Subcutaneous abdominal adipose tissue (tissue), 5 donors: ENCODE measurements around the gene CLEC11A.

ENCODE experiments used
- H3K27ac ChIP-seq: one replicate; pipeline ENCODE4 v1.7.0; 2013; ENCODE audit warnings: low read depth, mild to moderate bottlenecking, inconsistent platforms, low read length, moderate library complexity
- H3K27me3 ChIP-seq, 5 donors: one replicate each; pipeline ENCODE4 v1.7.0; 2013; ENCODE audit warnings: low read length in 5 of 5, inconsistent platforms in 1 of 5; ENCODE audit not compliant: control insufficient read depth in 5 of 5, insufficient read depth in 4 of 5
- H3K36me3 ChIP-seq, 5 donors: one replicate each; pipeline ENCODE4 v1.7.0; 2013; ENCODE audit warnings: low read length in 5 of 5; ENCODE audit not compliant: control insufficient read depth in 5 of 5, insufficient read depth in 5 of 5
- H3K4me1 ChIP-seq, 5 donors: one replicate each; pipeline ENCODE4 v1.7.0; 2013; ENCODE audit warnings: low read length in 5 of 5, mild to moderate bottlenecking in 3 of 5, moderate library complexity in 1 of 5; ENCODE audit not compliant: control insufficient read depth in 5 of 5, insufficient read depth in 5 of 5
- H3K4me3 ChIP-seq, 5 donors: one replicate each; pipeline ENCODE4 v1.7.0; 2013; ENCODE audit warnings: low read length in 5 of 5, low read depth in 1 of 5
- H3K9ac ChIP-seq, 5 donors: one replicate each; pipeline ENCODE4 v1.7.0; 2013; ENCODE audit warnings: low read length in 5 of 5, mild to moderate bottlenecking in 4 of 5, moderate library complexity in 3 of 5
- H3K9me3 ChIP-seq, 5 donors: one replicate each; pipeline ENCODE4 v1.7.0; 2013; ENCODE audit warnings: low read length in 5 of 5; ENCODE audit not compliant: control insufficient read depth in 5 of 5
- donor health status: healthy.
- donor health status: healthy.
- donor health status: healthy.
- donor health status: healthy.
- donor health status: healthy.

The CLEC11A gene

GRCh38 chr19:50721441-50722137 is 1.6 kb upstream of the CLEC11A start:
- peaks cover 0 to 37% (median 29%) of the 10 kb centered on the region in 5 donors for H3K4me1 ChIP-seq
- no peaks in the 10 kb centered on the region for H3K9me3 ChIP-seq
- H3K4me3 ChIP-seq = no peak overlapping the region
- H3K9ac ChIP-seq = no peak overlapping the region
- no peaks in the 10 kb centered on the region for H3K36me3 ChIP-seq
- no peak overlapping the region for H3K27ac ChIP-seq
- H3K27me3 ChIP-seq = peaks cover 35 to 60% (median 45%) of the 10 kb centered on the region in 5 donors

- no peak overlapping the region for H3K27ac ChIP-seq
Measured at GRCh38 chr19:50722201-50723013, 757 bp upstream of the CLEC11A start.

GRCh38 chr19:50723735-50724521 is 764 bp downstream of the CLEC11A start:
- peaks cover 25 to 54% (median 42%) of the 10 kb centered on the region in 5 donors for H3K27me3 ChIP-seq
- H3K9ac ChIP-seq = peak overlapping the region in 4 of 5 donors; percentile 12 to 50 (median 14)
- H3K27ac ChIP-seq = no peak overlapping the region
- H3K4me3 ChIP-seq = peak overlapping the region in 4 of 5 donors; percentile 70 to 81 (median 73)
- H3K36me3 ChIP-seq = no peaks in the 10 kb centered on the region
- peaks cover 0 to 40% (median 33%) of the 10 kb centered on the region in 5 donors for H3K4me1 ChIP-seq
- no peaks in the 10 kb centered on the region for H3K9me3 ChIP-seq

More at GRCh38 chr19:50722201-50723013, 757 bp upstream of the CLEC11A start:
- Histone ChIP-seq H3K4me1 (peaks cover 0 to 37% (median 29%) of the 10 kb centered on the region in 5 donors), H3K9me3 (no peaks in the 10 kb centered on the region), H3K4me3 (peak overlapping the region in 4 of 5 donors; percentile 11 to 81 (median 43)), H3K36me3 (no peaks in the 10 kb centered on the region), H3K27me3 (peaks cover 32 to 55% (median 46%) of the 10 kb centered on the region in 5 donors), H3K9ac (no peak overlapping the region)

GRCh38 chr19:50724522-50725217 is 1.5 kb downstream of the CLEC11A start:
- Histone ChIP-seq H3K4me1 (peaks cover 0 to 37% (median 33%) of the 10 kb centered on the region in 5 donors), H3K9ac (peak overlapping the region in 4 of 5 donors; percentile 41 to 79 (median 65)), H3K4me3 (peak overlapping the region in 4 of 5 donors; percentile 70 to 81 (median 73)), H3K27me3 (peaks cover 25 to 54% (median 42%) of the 10 kb centered on the region in 5 donors), H3K36me3 (no peaks in the 10 kb centered on the region), H3K27ac (no peak overlapping the region), H3K9me3 (no peaks in the 10 kb centered on the region)

- H3K4me1 ChIP-seq = peaks cover 0 to 37% (median 33%) of the 10 kb centered on the region in 5 donors
- H3K9ac ChIP-seq = peak overlapping the region in 4 of 5 donors; percentile 41 to 79 (median 65)
- H3K36me3 ChIP-seq = no peaks in the 10 kb centered on the region
- H3K9me3 ChIP-seq = no peaks in the 10 kb centered on the region
- no peak overlapping the region for H3K27ac ChIP-seq
- peak overlapping the region; percentile 44 to 81 (median 71) for H3K4me3 ChIP-seq
- H3K27me3 ChIP-seq = peaks cover 25 to 50% (median 37%) of the 10 kb centered on the region in 5 donors
Measured at GRCh38 chr19:50725218-50725910, 2.2 kb downstream of the CLEC11A start.

GRCh38 chr19:50725911-50726230 is 2.7 kb downstream of the CLEC11A start:
- Histone ChIP-seq H3K9ac (no peak overlapping the region), H3K4me1 (peaks cover 0 to 37% (median 33%) of the 10 kb centered on the region in 5 donors), H3K4me3 (peak overlapping the region in 3 of 5 donors; percentile 44 to 81 (median 65)), H3K9me3 (no peaks in the 10 kb centered on the region), H3K36me3 (no peaks in the 10 kb centered on the region), H3K27me3 (peaks cover 24 to 45% (median 32%) of the 10 kb centered on the region in 5 donors), H3K27ac (no peak overlapping the region)

- no peak overlapping the region for H3K4me3 ChIP-seq
Measured at GRCh38 chr19:50728084-50728737, 5.0 kb downstream of the CLEC11A start.

GRCh38 chr19:50729894-50730293 is 6.7 kb downstream of the CLEC11A start:
- no peak overlapping the region for H3K27ac ChIP-seq
- no peak overlapping the region for H3K4me3 ChIP-seq
- no peaks in the 10 kb centered on the region for H3K36me3 ChIP-seq
- H3K9me3 ChIP-seq = no peaks in the 10 kb centered on the region
- peaks cover 0 to 14% (median 14%) of the 10 kb centered on the region in 5 donors for H3K27me3 ChIP-seq
- H3K9ac ChIP-seq = no peak overlapping the region
- peaks cover 0 to 16% (median 12%) of the 10 kb centered on the region in 5 donors for H3K4me1 ChIP-seq

More at GRCh38 chr19:50728084-50728737, 5.0 kb downstream of the CLEC11A start:
- Histone ChIP-seq H3K27me3 (peaks cover 5 to 24% (median 19%) of the 10 kb centered on the region in 5 donors), H3K27ac (no peak overlapping the region), H3K9me3 (no peaks in the 10 kb centered on the region), H3K9ac (no peak overlapping the region), H3K36me3 (no peaks in the 10 kb centered on the region), H3K4me1 (peaks cover 0 to 32% (median 26%) of the 10 kb centered on the region in 5 donors)
